Neural cell (in vitro differentiated cells): ENCODE measurements around the gene MYL6B. TPM values are rescaled to one million over a fixed set of nuclear protein-coding genes. Genes with fewer than 3 reads are reported as not detected.

Experiments
- H2AFZ ChIP-seq: fragments of 200-600, 300-800 bp; sonication (generic), shearing (Covaris generic); 2 replicates; pipeline ENCODE4 v1.6.0; 2014; ENCODE audit warnings: low read depth, mild to moderate bottlenecking, antibody characterized with exemption, low read length, moderate library complexity
- H3F3A ChIP-seq: fragments of 200-600 bp; shearing (Covaris generic); 2 replicates; pipeline ENCODE4 v1.6.1; 2016; ENCODE audit warnings: mild to moderate bottlenecking, moderate library complexity, mixed read lengths, antibody characterized with exemption, low read length; ENCODE audit not compliant: insufficient read depth, poor library complexity, severe bottlenecking
- H3K27ac ChIP-seq: fragments of 200-600, 300-800 bp; sonication (generic), shearing (Covaris generic); 2 replicates; pipeline ENCODE4 v1.5.1; 2014; ENCODE audit warnings: mild to moderate bottlenecking, low read length, moderate library complexity
- H3K27me3 ChIP-seq: fragments of 300-800, 200-600 bp; sonication (generic), shearing (Covaris generic); 2 replicates; pipeline ENCODE4 v1.6.0; 2014; ENCODE audit warnings: mild to moderate bottlenecking, low read depth, low read length, moderate library complexity; ENCODE audit not compliant: insufficient read depth
- H3K36me3 ChIP-seq: fragments of 300-800, 200-600 bp; sonication (generic), shearing (Covaris generic); 2 replicates; pipeline ENCODE4 v1.5.1; 2014; ENCODE audit warnings: mild to moderate bottlenecking, antibody characterized with exemption, low read length, moderate library complexity; ENCODE audit not compliant: insufficient read depth
- H3K4me2 ChIP-seq: fragments of 300-800, 200-600 bp; sonication (generic), shearing (Covaris generic); 2 replicates; pipeline ENCODE4 v1.6.0; 2014; ENCODE audit warnings: mild to moderate bottlenecking, low read length
- H3K4me3 ChIP-seq: fragments of 300-800, 200-600 bp; sonication (generic), shearing (Covaris generic); 2 replicates; pipeline ENCODE4 v1.5.1; 2014; ENCODE audit warnings: mild to moderate bottlenecking, low read length, moderate library complexity
- H3K79me2 ChIP-seq: fragments of 200-600 bp; shearing (Covaris generic); replicated peaks from 2 replicates; pipeline ENCODE4 v1.6.0; 2014; ENCODE audit warnings: mild to moderate bottlenecking, low read length, moderate library complexity; ENCODE audit not compliant: insufficient read depth
- H3K9ac ChIP-seq: fragments of 300-800, 200-600 bp; sonication (generic), shearing (Covaris generic); 2 replicates; pipeline ENCODE4 v1.6.1; 2016; ENCODE audit warnings: mild to moderate bottlenecking, low read length, mixed read lengths
- H3K9me2 ChIP-seq: fragments of 200-600 bp; shearing (Covaris generic); 2 replicates; pipeline ENCODE4 v1.6.1; 2016; ENCODE audit warnings: mild to moderate bottlenecking, low read length, mixed read lengths; ENCODE audit not compliant: insufficient read depth
- H3K9me3 ChIP-seq: fragments of 200-600, 300-800 bp; sonication (generic), shearing (Covaris generic); 2 replicates; pipeline ENCODE4 v1.6.1; 2016; ENCODE audit warnings: mild to moderate bottlenecking, mixed run types, low read length, moderate library complexity, mixed read lengths
- H4K20me1 ChIP-seq: fragments of 200-600 bp; shearing (Covaris generic); 2 replicates; pipeline ENCODE4 v1.6.1; 2016; ENCODE audit warnings: mild to moderate bottlenecking, mixed run types; ENCODE audit not compliant: insufficient read depth
- CTCF ChIP-seq: fragments of 450-650 bp; IDR thresholded peaks from 2 replicates; pipeline ENCODE4 v1.5.1; 2014; ENCODE audit warnings: antibody characterized with exemption, mild to moderate bottlenecking, moderate library complexity; ENCODE audit not compliant: poor library complexity, severe bottlenecking
- EP300 ChIP-seq: fragments of 450-650 bp; conservative IDR thresholded peaks from 2 replicates; pipeline ENCODE4 v1.6.1; 2014; ENCODE audit warnings: antibody characterized with exemption, mild to moderate bottlenecking, moderate library complexity; ENCODE audit not compliant: poor library complexity, severe bottlenecking
- EZH2 ChIP-seq: fragments of 200-600, 300-800 bp; shearing (Covaris generic), sonication (generic); IDR thresholded peaks from 2 replicates; pipeline ENCODE4 v1.6.1; 2014; ENCODE audit warnings: antibody characterized with exemption, low read length, borderline replicate concordance, mild to moderate bottlenecking; ENCODE audit not compliant: insufficient read depth, poor library complexity, severe bottlenecking
- MXI1 ChIP-seq: fragments of 450-650 bp; conservative IDR thresholded peaks from 2 replicates; pipeline ENCODE4 v1.6.1; 2014; ENCODE audit warnings: antibody characterized with exemption, mild to moderate bottlenecking; ENCODE audit not compliant: poor library complexity, severe bottlenecking
- POLR2AphosphoS5 ChIP-seq: IDR thresholded peaks from 2 replicates; pipeline ENCODE4 v1.6.1; 2012
- RAD21 ChIP-seq: fragments of 450-650 bp; conservative IDR thresholded peaks from 2 replicates; pipeline ENCODE4 v1.6.1; 2014; ENCODE audit warnings: antibody characterized with exemption, mild to moderate bottlenecking, moderate library complexity
- REST ChIP-seq: IDR thresholded peaks from 2 replicates; pipeline ENCODE4 v1.6.1; 2012; ENCODE audit warnings: borderline replicate concordance
- SMC3 ChIP-seq: fragments of 450-650 bp; conservative IDR thresholded peaks from 2 replicates; pipeline ENCODE4 v1.6.1; 2014; ENCODE audit warnings: antibody characterized with exemption, mild to moderate bottlenecking, moderate library complexity; ENCODE audit not compliant: poor library complexity
- TAF1 ChIP-seq: IDR thresholded peaks from 2 replicates; pipeline ENCODE4 v1.6.1; 2012; ENCODE audit warnings: low read depth
- polyA plus RNA-seq: library from polyadenylated mRNA; depleted of rRNA; stranded (reverse); fragments of >200 nt; gene quantifications from 2 replicates; pipeline ENCODE4 v1.2.3, GENCODE V29; 2014

The MYL6B gene
- polyA plus RNA-seq, 1 donor from 2014 or later: 376 TPM

- Histone ChIP-seq H3K79me2 (peaks cover 28% of the 10 kb centered on the region), H3K36me3 (no peaks in the 10 kb centered on the region), H3K27me3 (no peaks in the 10 kb centered on the region), H3K27ac (no peak overlapping the region), H3K9me3 (no peaks in the 10 kb centered on the region), H3K9me2 (no peaks in the 10 kb centered on the region), H3K4me3 (no peak overlapping the region), H3F3A (peaks cover 6% of the 10 kb centered on the region), H4K20me1 (no peaks in the 10 kb centered on the region), H3K9ac (no peak overlapping the region), H2AFZ (no peak overlapping the region), H3K4me2 (no peak overlapping the region)
- TF ChIP-seq POLR2AphosphoS5 (no peak), EZH2 (no peak), TAF1 (no peak), REST (no peak), MXI1 (no peak), EP300 (no peak), CTCF (no peak), RAD21 (no peak), SMC3 (no peak)
These were observed 31.1 kb upstream of the MYL6B start for GRCh38 chr12:56121204-56121870.

GRCh38 chr12:56122637-56123036 lies 29.8 kb upstream of the MYL6B start:
- no peak overlapping the region for H3K9ac ChIP-seq
- H3K27ac ChIP-seq: no peak overlapping the region
- H4K20me1 ChIP-seq: no peaks in the 10 kb centered on the region
- H2AFZ ChIP-seq: no peak overlapping the region
- H3K79me2 ChIP-seq: peaks cover 20% of the 10 kb centered on the region
- H3K9me3 ChIP-seq: no peaks in the 10 kb centered on the region
- no peak overlapping the region for H3K4me3 ChIP-seq
- no peak overlapping the region for H3K4me2 ChIP-seq
- no peaks in the 10 kb centered on the region for H3K9me2 ChIP-seq
- no peaks in the 10 kb centered on the region for H3K27me3 ChIP-seq
- H3F3A ChIP-seq: no peaks in the 10 kb centered on the region
- TF ChIP-seq MXI1 (no peak), EZH2 (no peak), POLR2AphosphoS5 (no peak), CTCF (no peak)
- no peaks in the 10 kb centered on the region for H3K36me3 ChIP-seq
